CD14-positive monocyte (primary cell): ENCODE data around the gene DDC. TPM values are rescaled to one million over a fixed set of nuclear protein-coding genes. Genes with fewer than 3 reads are reported as not detected.

Source experiments
- DNase-seq, 3 donors: peaks; one replicate each; pipeline ENCODE4 v3.0.0-alpha.2; 2011 to 2022
- H2AFZ ChIP-seq: 2 replicates; pipeline ENCODE4 v1.6.0; 2012; ENCODE audit warnings: mild to moderate bottlenecking, low read depth, low read length, inconsistent platforms; ENCODE audit not compliant: insufficient read depth, poor library complexity, severe bottlenecking
- H3K27ac ChIP-seq, 2 donors: 1 replicate in 1 of 2; 2 replicates in 1 of 2; pipeline ENCODE4 v1.5.1; 2012 to 2013; ENCODE audit warnings: low read length in 2 of 2, control low read depth in 1 of 2, inconsistent platforms in 1 of 2, low read depth in 1 of 2, mild to moderate bottlenecking in 1 of 2
- H3K27me3 ChIP-seq, 2 donors: one replicate each; pipeline versions ENCODE4 v1.6.0 to v1.6.1; 2011 to 2013; ENCODE audit warnings: low read length in 2 of 2; ENCODE audit not compliant: control insufficient read depth in 2 of 2, insufficient read depth in 2 of 2
- H3K36me3 ChIP-seq, 2 donors: replicated peaks in 1 of 2; 1 replicate in 1 of 2; 2 replicates in 1 of 2; pipeline versions ENCODE4 v1.5.1 to v1.6.1; 2012 to 2013; ENCODE audit warnings: low read length in 2 of 2, control low read depth in 1 of 2, inconsistent platforms in 1 of 2, mild to moderate bottlenecking in 1 of 2; ENCODE audit not compliant: insufficient read depth in 2 of 2, control insufficient read depth in 1 of 2
- H3K4me1 ChIP-seq, 2 donors: 1 replicate in 1 of 2; 2 replicates in 1 of 2; pipeline versions ENCODE4 v1.5.1 to v1.6.1; 2012 to 2013; ENCODE audit warnings: low read length in 2 of 2, control low read depth in 1 of 2, inconsistent platforms in 1 of 2, mild to moderate bottlenecking in 1 of 2, moderate library complexity in 1 of 2; ENCODE audit not compliant: insufficient read depth in 2 of 2, control insufficient read depth in 1 of 2
- H3K4me2 ChIP-seq: replicated peaks from 2 replicates; pipeline ENCODE3; 2012; ENCODE audit warnings: low read length, moderate library complexity, mild to moderate bottlenecking; ENCODE audit not compliant: poor library complexity, severe bottlenecking; ENCODE audit errors: extremely low read depth
- H3K4me3 ChIP-seq, 3 experiments: fragments of 200-600 bp in 1 of 3; sonication (generic) in 1 of 3; replicated peaks in 1 of 3; 1 replicate in 2 of 3; 2 replicates in 1 of 3; pipeline ENCODE4 v1.5.1; 2011 to 2013; ENCODE audit warnings: low read length in 3 of 3, mild to moderate bottlenecking in 3 of 3, control low read depth in 2 of 3, low read depth in 2 of 3, inconsistent platforms in 1 of 3, moderate library complexity in 1 of 3
- H3K79me2 ChIP-seq: 2 replicates; pipeline ENCODE4 v1.6.0; 2012; ENCODE audit warnings: mild to moderate bottlenecking, control low read depth, inconsistent platforms, low read length, moderate library complexity; ENCODE audit not compliant: insufficient read depth
- H3K9ac ChIP-seq: 2 replicates; pipeline ENCODE4 v1.6.0; 2017; ENCODE audit warnings: low read length, mild to moderate bottlenecking; ENCODE audit not compliant: insufficient read depth, poor library complexity, severe bottlenecking
- H3K9me3 ChIP-seq, 2 donors: replicated peaks in 1 of 2; 1 replicate in 1 of 2; 2 replicates in 1 of 2; pipeline versions ENCODE4 v1.5.1 to v1.6.1; 2012 to 2013; ENCODE audit warnings: low read length in 2 of 2, control low read depth in 1 of 2; ENCODE audit not compliant: control insufficient read depth in 1 of 2, insufficient read depth in 1 of 2
- H4K20me1 ChIP-seq: 2 replicates; pipeline ENCODE4 v1.6.0; 2012; ENCODE audit warnings: mild to moderate bottlenecking, low read length, control low read depth, moderate library complexity; ENCODE audit not compliant: insufficient read depth
- H3K27ac Mint-ChIP-seq, 7 donors: one replicate each; pipeline ENCODE4 v1.8.0; 2020; ENCODE audit warnings: mild to moderate bottlenecking in 7 of 7, mixed read lengths in 7 of 7, moderate library complexity in 6 of 7, inconsistent platforms in 2 of 7
- H3K27me3 Mint-ChIP-seq, 3 donors: one replicate each; pipeline ENCODE4 v1.8.0; 2021 to 2022; ENCODE audit warnings: low read depth in 3 of 3, mild to moderate bottlenecking in 3 of 3, mixed read lengths in 3 of 3, moderate library complexity in 3 of 3, inconsistent platforms in 1 of 3
- H3K36me3 Mint-ChIP-seq, 2 donors: one replicate each; pipeline ENCODE4 v1.8.0; 2020; ENCODE audit warnings: mixed read lengths in 2 of 2, inconsistent platforms in 1 of 2, mild to moderate bottlenecking in 1 of 2
- H3K4me1 Mint-ChIP-seq: one replicate; pipeline ENCODE4 v1.8.0; 2020; ENCODE audit warnings: mild to moderate bottlenecking, mixed read lengths
- H3K4me3 Mint-ChIP-seq, 2 donors: one replicate each; pipeline ENCODE4 v1.8.0; 2020; ENCODE audit warnings: mild to moderate bottlenecking in 2 of 2, mixed read lengths in 2 of 2, moderate library complexity in 1 of 2
- H3K9me3 Mint-ChIP-seq, 7 donors: one replicate each; pipeline ENCODE4 v1.8.0; 2020 to 2022; ENCODE audit warnings: mixed read lengths in 7 of 7, mild to moderate bottlenecking in 6 of 7, moderate library complexity in 6 of 7, inconsistent platforms in 2 of 7
- WGBS: methylation state at CpG from one replicate; pipeline ENCODE4 v1.1.5; 2013; ENCODE audit warnings: missing lambda C conversion rate; ENCODE audit not compliant: insufficient coverage; 5-methylcytosine and 5-hydroxymethylcytosine counted together
- intact Hi-C, 2 donors: fragments of 100-400 bp; cut with micrococcal nuclease; formaldehyde crosslinking; loops; one replicate each; pipeline versions ENCODE4 v1.15.0 to v1.15.1; 2023
- polyA plus RNA-seq, 3 donors: library from polyadenylated mRNA; depleted of rRNA in 1 of 3; unstranded in 2 of 3; stranded (reverse) in 1 of 3; fragments of 300-500 nt in 2 of 3; fragments of >200 nt in 1 of 3; fragmentation: Illumina TruSeq in 2 of 3; gene quantifications; 1 replicate in 2 of 3; 2 replicates in 1 of 3; pipeline ENCODE4 v1.2.3, GENCODE V29; 2012 to 2021
- TF ChIP-seq, protein P1 (sequence below): fragments of 200-600 bp; IDR thresholded peaks from one replicate; pipeline ENCODE4 v1.8.0; 2022; ENCODE audit warnings: antibody characterized with exemption, mild to moderate bottlenecking

The DDC gene
- polyA plus RNA-seq, 3 donors = not detected

DNA sequence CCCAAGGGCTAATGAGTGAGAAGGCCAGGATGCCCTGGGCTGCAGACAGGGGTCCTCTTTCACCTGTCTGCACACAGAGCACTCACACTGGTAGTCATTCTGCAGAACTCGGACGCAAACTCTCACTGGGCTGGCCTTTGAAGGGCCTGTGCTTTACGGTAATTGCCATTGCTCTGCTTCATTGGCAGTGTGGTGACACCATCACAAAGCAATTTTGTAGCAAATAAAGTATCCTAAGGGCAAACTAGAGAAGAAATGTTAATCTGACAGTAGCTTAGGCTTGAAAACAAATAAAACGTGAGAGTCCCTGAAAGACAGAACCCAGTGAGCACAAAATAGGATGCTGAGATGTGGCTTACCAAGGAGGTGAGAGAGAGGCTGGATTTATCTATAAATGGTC lies 84.4 kb downstream of the DDC start:
- H3K27ac Mint-ChIP-seq = no peak overlapping the region

DNA sequence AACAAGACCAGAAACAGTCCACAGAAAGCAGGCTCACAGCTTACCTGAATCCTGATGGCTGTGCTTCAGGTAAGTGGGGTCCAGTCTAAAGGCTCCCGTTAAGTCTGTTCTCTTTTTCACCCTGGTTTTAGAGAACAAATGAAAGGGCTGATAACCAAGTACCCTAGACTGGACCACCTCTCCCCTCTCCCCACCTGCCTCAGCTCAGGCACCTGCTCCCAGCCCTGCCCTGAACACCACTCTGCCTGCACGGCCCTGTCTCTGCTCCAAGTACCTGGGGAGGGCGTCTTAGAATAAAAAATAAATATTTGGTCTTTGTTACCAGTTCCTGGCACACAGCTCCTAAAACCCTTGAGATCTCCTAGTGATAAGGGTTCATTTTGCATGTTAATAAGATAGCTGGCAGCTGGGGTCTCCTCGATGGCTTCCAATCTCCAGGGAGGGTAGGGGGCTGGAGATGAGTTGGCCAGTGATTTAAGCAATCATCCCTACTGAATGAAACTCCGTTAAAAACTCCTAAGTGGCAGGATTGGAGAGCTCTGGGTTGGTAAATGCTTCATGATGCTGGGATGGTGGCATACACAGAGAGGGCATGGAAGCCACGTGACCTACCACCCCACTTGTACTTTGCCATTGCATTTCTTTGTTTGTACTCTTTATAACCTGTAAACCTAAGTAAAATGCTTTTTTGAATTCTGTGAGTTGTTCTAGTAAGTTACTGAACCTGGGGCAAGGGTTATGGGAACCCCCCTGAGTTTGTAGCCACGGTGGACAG lies 85.3 kb downstream of the DDC start:
- Mint-ChIP-seq H3K9me3 (no peaks in the 10 kb centered on the region), H3K4me3 (no peak overlapping the region), H3K27me3 (peaks cover 0 to 3% (median 2%) of the 10 kb centered on the region in 3 donors), H3K4me1 (no peaks in the 10 kb centered on the region), H3K36me3 (no peaks in the 10 kb centered on the region), H3K27ac (peak overlapping the region in 1 of 7 donors; percentile 34)
- TF ChIP-seq, protein P1, sequence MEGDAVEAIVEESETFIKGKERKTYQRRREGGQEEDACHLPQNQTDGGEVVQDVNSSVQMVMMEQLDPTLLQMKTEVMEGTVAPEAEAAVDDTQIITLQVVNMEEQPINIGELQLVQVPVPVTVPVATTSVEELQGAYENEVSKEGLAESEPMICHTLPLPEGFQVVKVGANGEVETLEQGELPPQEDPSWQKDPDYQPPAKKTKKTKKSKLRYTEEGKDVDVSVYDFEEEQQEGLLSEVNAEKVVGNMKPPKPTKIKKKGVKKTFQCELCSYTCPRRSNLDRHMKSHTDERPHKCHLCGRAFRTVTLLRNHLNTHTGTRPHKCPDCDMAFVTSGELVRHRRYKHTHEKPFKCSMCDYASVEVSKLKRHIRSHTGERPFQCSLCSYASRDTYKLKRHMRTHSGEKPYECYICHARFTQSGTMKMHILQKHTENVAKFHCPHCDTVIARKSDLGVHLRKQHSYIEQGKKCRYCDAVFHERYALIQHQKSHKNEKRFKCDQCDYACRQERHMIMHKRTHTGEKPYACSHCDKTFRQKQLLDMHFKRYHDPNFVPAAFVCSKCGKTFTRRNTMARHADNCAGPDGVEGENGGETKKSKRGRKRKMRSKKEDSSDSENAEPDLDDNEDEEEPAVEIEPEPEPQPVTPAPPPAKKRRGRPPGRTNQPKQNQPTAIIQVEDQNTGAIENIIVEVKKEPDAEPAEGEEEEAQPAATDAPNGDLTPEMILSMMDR = no peak
- intact Hi-C loops = no loop called here
- Histone ChIP-seq H3K4me1 (no peaks in the 10 kb centered on the region), H3K9me3 (no peaks in the 10 kb centered on the region), H3K36me3 (no peaks in the 10 kb centered on the region), H3K4me2 (no peak overlapping the region), H2AFZ (no peak overlapping the region), H3K4me3 (no peak overlapping the region), H3K79me2 (no peaks in the 10 kb centered on the region), H3K9ac (no peak overlapping the region), H3K27me3 (no peaks in the 10 kb centered on the region), H3K27ac (no peak overlapping the region), H4K20me1 (no peaks in the 10 kb centered on the region)
- 93% methylated on average over 3 of the region's 7 CpGs for WGBS
- no peak for DNase-seq

More for the DNA sequence above, 84.4 kb downstream of the DDC start:
- Histone ChIP-seq H3K4me1 (no peaks in the 10 kb centered on the region), H3K9ac (no peak overlapping the region), H3K27me3 (no peaks in the 10 kb centered on the region), H3K4me2 (no peak overlapping the region), H3K79me2 (no peaks in the 10 kb centered on the region), H3K36me3 (no peaks in the 10 kb centered on the region), H3K27ac (no peak overlapping the region), H2AFZ (no peak overlapping the region), H3K9me3 (no peaks in the 10 kb centered on the region), H3K4me3 (no peak overlapping the region), H4K20me1 (no peaks in the 10 kb centered on the region)
- Mint-ChIP-seq H3K9me3 (peaks cover 0 to 2% (median 0%) of the 10 kb centered on the region in 7 donors), H3K4me1 (no peaks in the 10 kb centered on the region), H3K27me3 (peaks cover 0 to 3% (median 0%) of the 10 kb centered on the region in 3 donors), H3K4me3 (no peak overlapping the region), H3K36me3 (no peaks in the 10 kb centered on the region)
- WGBS = 93% methylated on average over 3 of the region's 4 CpGs
- TF ChIP-seq, protein P1 = no peak
- intact Hi-C loops = no loop called here
- no peak for DNase-seq
